ENCODE results near the gene DRICH1.
"Not testable (repeated sequence)": the region's sequence is repeated elsewhere in the genome, so short reads cannot be mapped to it uniquely, and the experiment has no call there.

The DRICH1 gene

GRCh38 chr22:23598805-23599518 lies 33.2 kb downstream of the DRICH1 start:
- DNase-seq (ENCODE audit: low spot score): no peak

GRCh38 chr22:23597576-23598268 lies 34.4 kb downstream of the DRICH1 start:
- DNase-seq (ENCODE audit: low spot score): not testable (repeated sequence)

- not testable (repeated sequence) for DNase-seq (ENCODE audit: low spot score)
Measured at GRCh38 chr22:23595904-23596303, 36.2 kb downstream of the DRICH1 start.

- DNase-seq (ENCODE audit: low spot score): no peak
Measured at GRCh38 chr22:23591846-23592245, 40.3 kb downstream of the DRICH1 start.

GRCh38 chr22:23591201-23591791 lies 40.8 kb downstream of the DRICH1 start:
- DNase-seq (ENCODE audit: low spot score): peak; percentile 8

- no peak for DNase-seq (ENCODE audit: low spot score)
Measured at GRCh38 chr22:23583836-23584235, 48.3 kb downstream of the DRICH1 start.

GRCh38 chr22:23583153-23583552 lies 49.0 kb downstream of the DRICH1 start:
- no peak for DNase-seq (ENCODE audit: low spot score)

- no peak for DNase-seq (ENCODE audit: low spot score)
Measured at GRCh38 chr22:23581260-23581650, 50.9 kb downstream of the DRICH1 start.

- no peak for DNase-seq (ENCODE audit: low spot score)
Measured at GRCh38 chr22:23580576-23581259, 51.4 kb downstream of the DRICH1 start.

GRCh38 chr22:23579870-23580575 lies 52.1 kb downstream of the DRICH1 start, which contains the start of gene IGLL1:
Gene IGLL1 (minus strand): TSS chr22:23580290. CDS start chr22:23580190, 100 bp downstream.
- no peak for DNase-seq (ENCODE audit: low spot score)

GRCh38 chr22:23579280-23579679 lies 52.8 kb downstream of the DRICH1 start:
- DNase-seq (ENCODE audit: low spot score): no peak

GRCh38 chr22:23578306-23578705 lies 53.8 kb downstream of the DRICH1 start:
- no peak for DNase-seq (ENCODE audit: low spot score)

GRCh38 chr22:23576681-23577080 lies 55.4 kb downstream of the DRICH1 start:
- no peak for DNase-seq (ENCODE audit: low spot score)

GRCh38 chr22:23575601-23576000 lies 56.5 kb downstream of the DRICH1 start:
- no peak for DNase-seq (ENCODE audit: low spot score)

GRCh38 chr22:23574877-23575276 lies 57.2 kb downstream of the DRICH1 start:
- no peak for DNase-seq (ENCODE audit: low spot score)

GRCh38 chr22:23574371-23574811 lies 57.7 kb downstream of the DRICH1 start:
- DNase-seq (ENCODE audit: low spot score): no peak

- not testable (repeated sequence) for DNase-seq (ENCODE audit: low spot score)
Measured at GRCh38 chr22:23573701-23574235, 58.4 kb downstream of the DRICH1 start.

GRCh38 chr22:23573106-23573505 lies 59.0 kb downstream of the DRICH1 start:
- DNase-seq (ENCODE audit: low spot score): not testable (repeated sequence)

GRCh38 chr22:23571486-23571885 lies 60.6 kb downstream of the DRICH1 start:
- DNase-seq (ENCODE audit: low spot score): no peak

GRCh38 chr22:23570681-23571080 lies 61.4 kb downstream of the DRICH1 start:
- no peak for DNase-seq (ENCODE audit: low spot score)

- DNase-seq (ENCODE audit: low spot score): no peak
Measured at GRCh38 chr22:23569716-23570115, 62.4 kb downstream of the DRICH1 start.

Measured in putamen (tissue), 1 donor.